HG03025 (cell line): Measurements from ENCODE around the gene COX6A1.
"Not testable (repeated sequence)": the region's sequence is repeated elsewhere in the genome, so short reads cannot be mapped to it uniquely, and the experiment has no call there.

Experiments used
- ATAC-seq: cut with Tn5 transposase; IDR thresholded peaks from one replicate; pipeline ENCODE4 v1.9.1; 2021; ENCODE audit warnings: mild to moderate bottlenecking, moderate library complexity; ENCODE audit not compliant: unreplicated experiment, low FRiP score

The COX6A1 gene

DNA sequence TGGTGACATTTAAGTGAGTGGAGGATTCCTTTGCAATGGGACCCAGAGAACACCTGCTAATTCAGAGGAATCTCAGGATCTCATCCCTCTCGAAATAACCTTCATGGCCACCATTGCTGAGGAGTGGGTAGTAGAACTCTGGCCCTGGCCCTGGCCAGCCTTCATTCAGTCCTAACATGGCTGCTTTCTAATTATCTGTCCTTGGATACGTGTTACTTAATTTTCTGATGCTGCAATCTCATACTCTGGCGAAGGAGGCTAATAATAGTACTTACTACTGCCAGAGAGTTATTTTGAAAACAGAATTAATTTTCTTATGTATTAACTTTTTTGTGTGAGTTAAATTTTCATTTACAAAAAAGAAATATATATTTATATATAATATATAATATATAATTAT, 12.1 kb upstream of the COX6A1 start:
- no peak for ATAC-seq

DNA sequence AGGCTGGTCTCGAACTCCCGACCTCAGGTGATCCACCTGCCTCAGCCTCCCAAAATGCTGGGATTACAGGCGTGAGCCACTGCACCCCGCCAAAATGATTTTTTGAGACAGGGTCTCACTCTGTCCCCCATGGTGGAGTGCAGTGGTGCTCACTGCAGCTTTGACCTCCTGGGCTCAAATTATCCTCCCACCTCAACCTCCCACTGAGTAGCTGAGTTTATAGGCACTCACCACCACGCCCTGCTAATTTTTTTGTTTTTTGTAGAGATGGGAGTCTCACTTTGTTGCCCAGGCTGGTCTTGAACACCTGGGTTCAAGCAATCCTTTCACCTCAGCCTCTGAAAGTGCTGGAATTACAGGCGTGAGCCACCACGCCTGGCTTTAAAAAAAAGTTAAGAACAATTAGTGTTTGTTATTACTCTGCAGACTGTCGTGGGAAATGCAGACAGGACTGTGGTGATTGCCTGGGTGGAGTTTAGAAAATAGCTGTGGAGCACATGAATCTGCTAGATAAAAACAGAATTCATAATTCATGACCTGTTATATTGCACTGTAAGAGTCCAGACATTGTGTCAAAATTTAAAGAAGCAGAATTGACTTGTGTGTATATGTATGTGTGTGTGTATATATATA, 9.2 kb upstream of the COX6A1 start:
- ATAC-seq, result no peak

- no peak for ATAC-seq
Observed at GRCh38 chr12:120429368-120429767, 8.5 kb upstream of the COX6A1 start.

- no peak for ATAC-seq
Observed at GRCh38 chr12:120432772-120433525, 5.0 kb upstream of the COX6A1 start.

DNA sequence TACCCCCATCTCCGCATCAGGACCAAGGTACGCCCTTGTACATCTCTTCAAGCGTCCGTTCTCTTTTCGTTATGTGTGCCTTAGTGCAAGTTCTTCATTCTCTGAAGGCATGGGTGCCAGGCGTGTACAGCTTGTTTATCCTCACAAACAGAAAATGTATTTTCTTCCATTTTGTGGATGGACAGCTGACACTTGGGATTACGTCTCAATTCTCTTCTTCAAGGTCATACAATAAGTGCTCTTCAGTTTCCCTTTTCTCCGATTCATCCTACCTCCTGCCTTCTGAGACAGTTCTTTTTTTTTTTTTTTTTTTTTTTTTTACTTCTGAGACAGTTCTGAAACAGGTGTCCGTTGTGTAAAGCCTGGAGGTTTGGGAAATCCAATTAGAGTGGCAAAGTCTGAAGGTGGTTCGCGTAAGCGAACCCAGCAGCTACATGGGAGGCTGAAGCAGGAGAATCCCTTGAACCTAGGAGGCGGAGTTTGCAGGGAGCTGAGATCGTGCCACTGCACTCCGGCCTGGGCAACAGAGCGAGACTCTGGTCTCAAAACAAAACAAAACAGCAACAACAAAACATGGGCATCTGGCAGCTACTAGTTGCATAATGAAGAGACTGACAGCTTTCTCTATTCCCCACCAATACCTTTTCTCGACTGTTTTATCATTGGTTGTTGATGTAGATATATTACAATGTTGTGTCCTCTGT, 734 bp downstream of the COX6A1 start:
- ATAC-seq, result no peak

- ATAC-seq, result no peak
Observed at GRCh38 chr12:120439646-120440247, 1.8 kb downstream of the COX6A1 start.

- no peak for ATAC-seq
Observed at GRCh38 chr12:120444676-120445075, 6.8 kb downstream of the COX6A1 start.

GRCh38 chr12:120445911-120446843, 8.3 kb downstream of the COX6A1 start, which contains the start of the genes GATC and TRIAP1:
GATC (plus strand) TSS chr12:120446444; CDS start chr12:120446481, 37 bp downstream.
TRIAP1 (minus strand) TSS chr12:120446384; CDS start chr12:120446372, 12 bp downstream.
- ATAC-seq, result peak; percentile 73

DNA sequence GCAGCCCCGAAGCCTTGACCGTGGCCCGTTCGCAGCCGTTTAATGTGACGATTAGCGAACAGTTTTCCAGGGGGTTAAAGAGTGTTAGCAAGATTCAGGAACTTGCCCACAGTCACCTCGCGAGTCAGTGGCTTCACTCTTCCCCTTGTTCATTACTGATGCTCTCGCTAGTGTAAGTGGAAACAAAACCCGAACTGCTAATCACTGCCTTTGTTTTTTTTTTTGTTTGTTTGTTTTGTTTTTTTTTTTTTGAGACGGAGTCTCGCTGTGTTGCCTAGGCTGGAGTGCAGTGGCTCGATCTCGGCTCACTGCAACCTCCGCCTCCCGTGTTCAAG, 8.9 kb downstream of the COX6A1 start:
- not testable (repeated sequence) for ATAC-seq

DNA sequence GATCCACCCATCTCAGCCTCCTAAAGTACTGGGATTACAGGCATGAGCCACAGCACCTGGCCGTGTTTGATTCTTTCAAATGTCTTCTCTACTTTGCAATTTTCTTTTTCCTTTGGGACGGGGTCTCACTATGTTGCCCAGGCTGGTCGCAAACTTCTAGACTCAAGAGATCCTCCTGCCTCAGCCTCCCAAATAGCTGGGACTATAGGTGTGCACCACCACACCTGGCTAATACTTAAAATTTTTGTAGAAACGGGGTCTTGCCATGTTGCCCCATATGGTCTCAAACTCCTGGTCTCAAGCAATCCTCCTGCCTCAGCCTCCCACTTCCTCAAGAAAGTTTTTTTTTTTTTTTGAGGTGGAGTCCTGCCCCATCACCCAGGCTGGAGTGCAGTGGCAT, 10.1 kb downstream of the COX6A1 start:
- no peak for ATAC-seq

DNA sequence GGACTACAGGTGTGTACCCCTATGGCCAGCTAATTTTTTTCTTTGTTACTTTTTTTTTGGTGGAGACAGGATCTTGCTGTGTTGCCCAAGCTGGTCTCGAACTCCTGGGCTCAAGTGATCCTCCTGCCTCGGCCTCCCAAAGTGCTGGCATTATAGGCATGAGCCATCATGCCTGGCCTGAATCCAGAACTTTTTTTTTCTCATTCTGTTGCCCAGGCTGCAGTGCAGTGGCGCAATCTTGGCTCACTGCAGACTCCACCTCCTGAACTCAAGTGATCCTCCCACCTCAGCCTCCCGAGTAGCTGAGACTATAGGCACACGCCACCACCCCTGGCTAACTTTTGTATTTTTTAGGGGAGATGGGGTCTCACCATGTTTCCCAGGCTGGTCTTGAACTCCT, 14.6 kb downstream of the COX6A1 start:
- ATAC-seq, result not testable (repeated sequence)

GRCh38 chr12:120453060-120453750, 15.3 kb downstream of the COX6A1 start:
- no peak for ATAC-seq

DNA sequence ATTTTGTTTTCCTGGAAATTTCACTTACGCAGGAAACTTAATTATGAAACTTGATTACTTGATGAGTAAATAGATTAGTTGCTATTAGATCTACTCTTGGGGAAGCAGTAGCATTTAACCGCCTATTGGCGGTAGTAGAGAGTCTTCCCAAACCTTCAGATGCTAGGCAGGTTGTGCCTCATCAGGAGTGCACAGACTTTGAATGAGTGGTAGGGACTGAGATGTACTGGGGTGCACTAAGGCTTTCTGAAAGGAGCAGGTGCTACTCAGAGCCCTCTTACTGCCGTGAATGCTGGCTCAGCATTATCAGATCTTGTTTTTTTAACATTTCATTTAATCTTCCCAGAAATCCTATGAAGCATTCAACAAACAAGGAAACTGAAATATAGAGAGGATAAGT, 16.1 kb downstream of the COX6A1 start:
- ATAC-seq, result no peak

DNA sequence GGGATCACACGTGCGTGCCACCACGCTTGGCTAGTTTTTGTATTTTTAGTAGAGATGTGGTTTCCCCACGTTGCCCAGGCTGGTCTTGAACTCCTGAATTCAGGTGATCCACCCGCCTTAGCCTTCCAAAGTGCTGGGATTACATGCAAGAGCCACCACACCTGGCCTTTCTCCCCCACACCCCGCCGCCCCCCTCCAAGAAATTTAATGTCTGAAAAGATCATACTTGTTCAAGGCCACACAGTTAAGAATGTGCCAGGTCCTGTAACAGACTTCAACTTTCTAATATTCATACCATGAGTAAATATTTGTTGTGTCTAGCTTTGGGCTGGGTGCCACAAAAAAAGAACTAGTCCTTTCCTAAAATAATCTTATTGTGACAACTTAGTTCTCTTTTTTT, 17.4 kb downstream of the COX6A1 start:
- ATAC-seq, result no peak

DNA sequence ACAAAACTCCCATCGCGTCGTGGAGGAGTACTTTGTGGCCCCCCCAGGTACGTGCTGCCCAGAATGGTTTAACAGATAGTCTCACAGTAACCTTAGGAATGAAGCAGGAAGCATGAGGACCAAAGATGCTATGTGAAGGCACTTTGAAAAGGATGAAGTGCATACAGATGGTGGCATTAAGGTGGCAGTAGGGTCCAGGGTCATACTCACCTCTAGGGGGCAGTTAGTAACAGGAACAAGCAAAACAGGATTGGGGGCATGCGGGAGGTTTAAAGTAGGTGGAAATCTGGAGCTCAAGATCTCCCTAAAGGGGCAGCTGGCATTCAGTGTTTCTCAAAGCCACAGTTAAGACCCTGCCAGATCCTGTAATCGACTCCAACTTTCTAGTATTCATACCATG, 19.2 kb downstream of the COX6A1 start:
- no peak for ATAC-seq

DNA sequence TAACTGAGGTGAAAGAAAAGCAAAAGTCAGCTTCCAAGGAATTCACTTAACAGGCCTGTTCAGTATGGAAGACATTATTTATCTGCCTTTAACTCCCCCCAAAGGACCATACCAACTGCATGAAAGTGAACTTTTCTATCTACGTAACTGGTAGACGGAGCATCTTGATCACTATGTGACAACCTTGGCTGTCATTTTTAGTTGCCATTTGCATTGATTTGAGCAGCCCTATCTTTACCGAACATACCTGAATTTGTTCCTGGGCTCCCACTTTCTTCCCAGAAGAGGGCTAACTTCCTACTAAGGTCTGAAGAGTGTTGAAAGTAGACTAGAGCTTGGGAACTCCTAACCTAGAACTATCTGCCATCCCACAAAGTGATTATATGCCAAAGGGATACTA, 22.2 kb downstream of the COX6A1 start:
- ATAC-seq, result no peak

DNA sequence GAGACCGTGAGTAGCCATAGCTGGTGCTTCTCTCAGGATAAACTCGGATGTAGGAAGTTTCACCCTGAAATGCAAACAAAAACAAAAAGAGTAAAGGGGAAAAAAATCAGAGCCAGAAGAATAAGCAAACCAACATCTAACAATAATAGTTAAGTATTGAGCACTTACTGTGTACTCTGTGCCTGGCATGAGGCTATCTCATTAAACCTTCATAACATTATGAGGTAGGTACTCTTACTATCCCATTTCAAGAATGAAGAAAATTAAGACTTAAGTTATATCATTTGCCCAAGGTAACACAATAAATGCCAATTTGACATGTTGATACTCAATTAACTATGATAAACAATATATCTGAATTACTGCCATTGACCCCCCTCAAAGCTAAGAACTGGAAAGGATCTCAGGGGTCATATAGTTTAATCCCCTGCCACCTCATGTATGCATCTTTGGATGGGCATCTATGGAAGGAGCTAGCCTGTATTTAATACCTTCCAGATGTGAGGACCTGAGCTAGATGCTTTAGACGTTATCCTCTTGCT, 24.3 kb downstream of the COX6A1 start:
- ATAC-seq, result no peak

GRCh38 chr12:120463712-120464111, 25.8 kb downstream of the COX6A1 start:
- ATAC-seq, result no peak

GRCh38 chr12:120465756-120466155, 27.8 kb downstream of the COX6A1 start:
- no peak for ATAC-seq
